ENCODE results near the gene OOSP1.
"Not testable (repeated sequence)": the region's sequence is repeated elsewhere in the genome, so short reads cannot be mapped to it uniquely, and the experiment has no call there.

OOSP1 gene

GRCh38 chr11:59938132-59938531, at the start of gene OOSP1:
Gene OOSP1 (plus strand): TSS chr11:59938432. CDS start chr11:59938455, 23 bp downstream.
- no peak for DNase-seq

- DNase-seq, result no peak
These were observed 46.5 kb upstream of the OOSP1 start for GRCh38 chr11:59891781-59892181.

- DNase-seq, result no peak
These were observed 43.6 kb upstream of the OOSP1 start for GRCh38 chr11:59894616-59895015.

- DNase-seq, result no peak
These were observed 40.2 kb upstream of the OOSP1 start for GRCh38 chr11:59898046-59898445.

GRCh38 chr11:59898650-59899049, 39.6 kb upstream of the OOSP1 start:
- DNase-seq, result no peak

GRCh38 chr11:59899532-59899931, 38.7 kb upstream of the OOSP1 start:
- no peak for DNase-seq

- DNase-seq, result no peak
These were observed 37.7 kb upstream of the OOSP1 start for GRCh38 chr11:59900366-59901126.

- DNase-seq, result no peak
These were observed 36.9 kb upstream of the OOSP1 start for GRCh38 chr11:59901306-59901705.

- DNase-seq, result not testable (repeated sequence)
These were observed 34.7 kb upstream of the OOSP1 start for GRCh38 chr11:59903569-59903968.

- no peak for DNase-seq
These were observed 19.8 kb upstream of the OOSP1 start for GRCh38 chr11:59918480-59918879.

GRCh38 chr11:59918987-59919589, 19.1 kb upstream of the OOSP1 start:
- DNase-seq, result no peak

- DNase-seq, result no peak
These were observed 14.4 kb upstream of the OOSP1 start for GRCh38 chr11:59923813-59924212.

- no peak for DNase-seq
These were observed 6.5 kb upstream of the OOSP1 start for GRCh38 chr11:59931688-59932087.

- no peak for DNase-seq
These were observed 486 bp downstream of the OOSP1 start for GRCh38 chr11:59938718-59939117.

- DNase-seq, result no peak
These were observed 1.2 kb downstream of the OOSP1 start for GRCh38 chr11:59939482-59939881.

- no peak for DNase-seq
These were observed 2.9 kb downstream of the OOSP1 start for GRCh38 chr11:59941091-59941490.

GRCh38 chr11:59943997-59944714, 5.9 kb downstream of the OOSP1 start:
- DNase-seq, result no peak

GRCh38 chr11:59944720-59945119, 6.5 kb downstream of the OOSP1 start:
- no peak for DNase-seq

- DNase-seq, result no peak
These were observed 15.4 kb downstream of the OOSP1 start for GRCh38 chr11:59953463-59954218.

- DNase-seq, result no peak
These were observed 16.1 kb downstream of the OOSP1 start for GRCh38 chr11:59954219-59954847.

- DNase-seq, result no peak
These were observed 18.9 kb downstream of the OOSP1 start for GRCh38 chr11:59957094-59957493.

- DNase-seq, result no peak
These were observed 22.5 kb downstream of the OOSP1 start for GRCh38 chr11:59960502-59961381.

All from DMS79 treated with DMSO at 0.1 percent for 48 hours (cell line).